Measurements from ENCODE around the gene NDUFA5.

NDUFA5 gene

GRCh38 chr7:123579416-123579815, 21.8 kb upstream of the NDUFA5 start:
- CTCF ChIA-PET = no interaction called here
- no peak for TF ChIP-seq HDGF (IDR thresholded peaks at IDR 0.05; ENCODE audit: borderline replicate concordance)
- no peak for TF ChIP-seq BHLHE40 (IDR thresholded peaks at IDR 0.05; ENCODE audit: borderline replicate concordance)
- TF ChIP-seq CTBP1 (IDR thresholded peaks at IDR 0.05; ENCODE audit: borderline replicate concordance) = no peak
- no peak for TF ChIP-seq ELF4 (IDR thresholded peaks at IDR 0.05)
- TF ChIP-seq ZNF384 (IDR thresholded peaks at IDR 0.05) = no peak
- TF ChIP-seq L3MBTL2 (conservative IDR thresholded peaks at IDR 0.05) = no peak
- TF ChIP-seq ARNT (IDR thresholded peaks at IDR 0.05) = no peak
- TF ChIP-seq SP1 (IDR thresholded peaks at IDR 0.05) = no peak
- TF ChIP-seq NFRKB (IDR thresholded peaks at IDR 0.05) = no peak
- TF ChIP-seq FOXM1 (IDR thresholded peaks at IDR 0.05; ENCODE audit: borderline replicate concordance) = no peak
- TF ChIP-seq FOXK2 (IDR thresholded peaks at IDR 0.05) = no peak
- TF ChIP-seq SUZ12 (IDR thresholded peaks at IDR 0.05) = no peak
- TF ChIP-seq TARDBP (IDR thresholded peaks at IDR 0.05) = no peak
- POLR2A ChIA-PET = no interaction called here
- no peak for DNase-seq (ENCODE audit: extremely low spot score)

GRCh38 chr7:123573896-123574467, 16.4 kb upstream of the NDUFA5 start:
- ChIA-PET CTCF (no interaction called here), POLR2A (no interaction called here)
- no peak for DNase-seq (ENCODE audit: extremely low spot score)
- TF ChIP-seq FOXM1 (IDR thresholded peaks at IDR 0.05; ENCODE audit: borderline replicate concordance) = no peak
- no peak for TF ChIP-seq SP1 (IDR thresholded peaks at IDR 0.05)
- no peak for TF ChIP-seq TARDBP (IDR thresholded peaks at IDR 0.05)
- TF ChIP-seq FOXA1 (IDR thresholded peaks at IDR 0.05) = no peak
- TF ChIP-seq NFRKB (IDR thresholded peaks at IDR 0.05) = no peak
- no peak for TF ChIP-seq ELF4 (IDR thresholded peaks at IDR 0.05)
- no peak for TF ChIP-seq L3MBTL2 (conservative IDR thresholded peaks at IDR 0.05)
- no peak for TF ChIP-seq FOXK2 (IDR thresholded peaks at IDR 0.05)
- no peak for TF ChIP-seq ARNT (IDR thresholded peaks at IDR 0.05)
- no peak for TF ChIP-seq LEF1 (IDR thresholded peaks at IDR 0.05; ENCODE audit: borderline replicate concordance)
- TF ChIP-seq HDGF (IDR thresholded peaks at IDR 0.05; ENCODE audit: borderline replicate concordance) = no peak
- TF ChIP-seq PKNOX1 (IDR thresholded peaks at IDR 0.05) = no peak
- no peak for TF ChIP-seq ZNF384 (IDR thresholded peaks at IDR 0.05)
- TF ChIP-seq CTBP1 (IDR thresholded peaks at IDR 0.05; ENCODE audit: borderline replicate concordance) = no peak
- no peak for TF ChIP-seq SUZ12 (IDR thresholded peaks at IDR 0.05)
- TF ChIP-seq BHLHE40 (IDR thresholded peaks at IDR 0.05; ENCODE audit: borderline replicate concordance) = no peak

GRCh38 chr7:123573341-123573740, 15.7 kb upstream of the NDUFA5 start:
- TF ChIP-seq FOXK2 (IDR thresholded peaks at IDR 0.05) (no peak), ZNF384 (IDR thresholded peaks at IDR 0.05) (no peak), L3MBTL2 (conservative IDR thresholded peaks at IDR 0.05) (no peak)
- no peak for DNase-seq (ENCODE audit: extremely low spot score)
- CTCF ChIA-PET = no interaction called here
- POLR2A ChIA-PET = no interaction called here

- CTCF ChIA-PET = no interaction called here
- TF ChIP-seq CTBP1 (IDR thresholded peaks at IDR 0.05; ENCODE audit: borderline replicate concordance) (no peak), TARDBP (IDR thresholded peaks at IDR 0.05) (no peak), FOXA1 (IDR thresholded peaks at IDR 0.05) (no peak)
Observed at GRCh38 chr7:123571684-123572083, 14.1 kb upstream of the NDUFA5 start.

GRCh38 chr7:123571187-123571586, 13.6 kb upstream of the NDUFA5 start:
- ChIA-PET POLR2A (no interaction called here), CTCF (no interaction called here)
- TF ChIP-seq SUZ12 (IDR thresholded peaks at IDR 0.05) (no peak), NFRKB (IDR thresholded peaks at IDR 0.05) (no peak), L3MBTL2 (conservative IDR thresholded peaks at IDR 0.05) (no peak), FOXA1 (IDR thresholded peaks at IDR 0.05) (no peak), ARNT (IDR thresholded peaks at IDR 0.05) (no peak), CTBP1 (IDR thresholded peaks at IDR 0.05; ENCODE audit: borderline replicate concordance) (no peak), ZNF384 (IDR thresholded peaks at IDR 0.05) (no peak)
- no peak for DNase-seq (ENCODE audit: extremely low spot score)

More at GRCh38 chr7:123571684-123572083, 14.1 kb upstream of the NDUFA5 start:
- POLR2A ChIA-PET = no interaction called here
- DNase-seq (ENCODE audit: extremely low spot score) = no peak

GRCh38 chr7:123570390-123571182, 13.0 kb upstream of the NDUFA5 start:
- DNase-seq (ENCODE audit: extremely low spot score) = no peak
- TF ChIP-seq BHLHE40 (IDR thresholded peaks at IDR 0.05; ENCODE audit: borderline replicate concordance) (no peak), CTBP1 (IDR thresholded peaks at IDR 0.05; ENCODE audit: borderline replicate concordance) (no peak)
- ChIA-PET POLR2A (interaction anchor here (2.2 kb wide), 1 partner anchor 13 kb away, joined by 8 read pairs; the partner anchor contains the start of gene NDUFA5), CTCF (interaction anchor here (0.9 kb wide), 1 partner anchor 13 kb away, joined by 3 read pairs; the partner anchor contains the start of gene NDUFA5)

GRCh38 chr7:123569352-123570010, 11.9 kb upstream of the NDUFA5 start:
- CTCF ChIA-PET = interaction anchor here (0.9 kb wide), 1 partner anchor 12 kb away, joined by 3 read pairs; the partner anchor contains the start of gene NDUFA5
- no peak for DNase-seq (ENCODE audit: extremely low spot score)
- TF ChIP-seq FOXM1 (IDR thresholded peaks at IDR 0.05; ENCODE audit: borderline replicate concordance) = no peak
- TF ChIP-seq SUZ12 (IDR thresholded peaks at IDR 0.05) = no peak
- no peak for TF ChIP-seq L3MBTL2 (conservative IDR thresholded peaks at IDR 0.05)
- TF ChIP-seq ZNF384 (IDR thresholded peaks at IDR 0.05) = no peak
- no peak for TF ChIP-seq PKNOX1 (IDR thresholded peaks at IDR 0.05)
- no peak for TF ChIP-seq FOXK2 (IDR thresholded peaks at IDR 0.05)
- no peak for TF ChIP-seq LEF1 (IDR thresholded peaks at IDR 0.05; ENCODE audit: borderline replicate concordance)
- no peak for TF ChIP-seq SP1 (IDR thresholded peaks at IDR 0.05)
- no peak for TF ChIP-seq FOXA1 (IDR thresholded peaks at IDR 0.05)
- no peak for TF ChIP-seq ELF4 (IDR thresholded peaks at IDR 0.05)
- TF ChIP-seq NFRKB (IDR thresholded peaks at IDR 0.05) = no peak
- TF ChIP-seq HDGF (IDR thresholded peaks at IDR 0.05; ENCODE audit: borderline replicate concordance) = no peak
- TF ChIP-seq BHLHE40 (IDR thresholded peaks at IDR 0.05; ENCODE audit: borderline replicate concordance) = no peak
- no peak for TF ChIP-seq CTBP1 (IDR thresholded peaks at IDR 0.05; ENCODE audit: borderline replicate concordance)
- TF ChIP-seq TARDBP (IDR thresholded peaks at IDR 0.05) = no peak
- no peak for TF ChIP-seq ARNT (IDR thresholded peaks at IDR 0.05)
- POLR2A ChIA-PET = interaction anchor here (2.2 kb wide), 1 partner anchor 12 kb away, joined by 8 read pairs; the partner anchor contains the start of gene NDUFA5

Data from HEK293T (cell line).